H1 (cell line): ENCODE measurements around the gene FBN2. TPM values are rescaled to one million over a fixed set of nuclear protein-coding genes. Genes with fewer than 3 reads are reported as not detected.

Source experiments
- CTCF ChIA-PET: fragments of 300-600 bp; sonication (Branson Sonifier 250); formaldehyde crosslinking; loops from one replicate; lab custom pipeline; 2021; ENCODE audit not compliant: partially characterized antibody; lab: Charles Lee
- POLR2A ChIA-PET: fragments of 300-600 bp; sonication (Branson Sonifier 250); formaldehyde crosslinking; loops from one replicate; lab custom pipeline; 2021; ENCODE audit warnings: inconsistent platforms; ENCODE audit not compliant: partially characterized antibody; lab: Charles Lee
- DNase-seq, 2 experiments: peaks; one replicate each; pipeline versions ENCODE4 v3.0.0 to v3.0.0-alpha.2; 2010 to 2022; ENCODE audit warnings: low spot score in 2 of 2, low read depth in 1 of 2, mixed read lengths in 1 of 2
- FAIRE-seq: peaks from 2 replicates; lab custom pipeline; 2011; peaks lifted over from hg19 to GRCh38; lab: Jason Lieb, UNC
- H2AFZ ChIP-seq: 2 replicates; pipeline ENCODE4 v1.8.1; 2012; ENCODE audit warnings: low read length, inconsistent platforms
- H2AK5ac ChIP-seq: 2 replicates; pipeline ENCODE4 v1.6.1; 2013; ENCODE audit warnings: low read depth, low read length
- H2BK120ac ChIP-seq: replicated peaks from 2 replicates; pipeline ENCODE3; 2013; ENCODE audit warnings: low read depth, low read length, inconsistent platforms
- H2BK12ac ChIP-seq: 2 replicates; pipeline ENCODE4 v1.6.1; 2013; ENCODE audit warnings: low read depth, low read length
- H2BK15ac ChIP-seq: 2 replicates; pipeline ENCODE4 v1.6.1; 2013; ENCODE audit warnings: low read length
- H2BK20ac ChIP-seq: 2 replicates; pipeline ENCODE4 v1.6.1; 2013; ENCODE audit warnings: low read length
- H2BK5ac ChIP-seq: 2 replicates; pipeline ENCODE4 v1.6.1; 2013; ENCODE audit warnings: low read depth, low read length
- H3K14ac ChIP-seq: 2 replicates; pipeline ENCODE4 v1.6.1; 2013; ENCODE audit warnings: inconsistent platforms; ENCODE audit not compliant: insufficient read length
- H3K18ac ChIP-seq: 2 replicates; pipeline ENCODE4 v1.6.1; 2013; ENCODE audit warnings: low read length; ENCODE audit errors: extremely low read depth
- H3K23ac ChIP-seq: 2 replicates; pipeline ENCODE4 v1.6.1; 2013; ENCODE audit warnings: inconsistent platforms; ENCODE audit not compliant: insufficient read length
- H3K23me2 ChIP-seq: 2 replicates; pipeline ENCODE4 v1.6.1; 2013; ENCODE audit warnings: low read depth, low read length
- H3K27ac ChIP-seq: 2 replicates; pipeline ENCODE4 v1.6.1; 2011; ENCODE audit warnings: low read depth, low read length, inconsistent platforms
- H3K27me3 ChIP-seq, 4 experiments: replicated peaks in 1 of 4; 1 replicate in 1 of 4; 2 replicates in 3 of 4; pipeline versions ENCODE4 v1.6.1 to v1.8.1; 2011 to 2013; ENCODE audit warnings: low read length in 3 of 4, mild to moderate bottlenecking in 3 of 4, inconsistent platforms in 2 of 4, mixed read lengths in 2 of 4, moderate library complexity in 1 of 4; ENCODE audit not compliant: control insufficient read depth in 3 of 4, insufficient read depth in 3 of 4; ENCODE audit errors: extremely low read depth in 1 of 4
- H3K36me3 ChIP-seq, 4 experiments: 2 replicates each; pipeline versions ENCODE4 v1.6.1 to v1.8.1; 2011 to 2013; ENCODE audit warnings: mild to moderate bottlenecking in 4 of 4, low read length in 3 of 4, moderate library complexity in 2 of 4, control low read depth in 1 of 4, inconsistent platforms in 1 of 4; ENCODE audit not compliant: insufficient read depth in 4 of 4, control insufficient read depth in 2 of 4
- H3K4ac ChIP-seq: replicated peaks from 2 replicates; pipeline ENCODE3; 2013; ENCODE audit warnings: low read length, low read depth, mixed read lengths, inconsistent platforms; ENCODE audit not compliant: insufficient read length
- H3K4me1 ChIP-seq, 4 experiments: replicated peaks in 1 of 4; 1 replicate in 1 of 4; 2 replicates in 3 of 4; pipeline versions ENCODE4 v1.6.1 to v1.8.1; 2011 to 2013; ENCODE audit warnings: low read length in 3 of 4, inconsistent platforms in 2 of 4, mixed read lengths in 1 of 4; ENCODE audit not compliant: insufficient read depth in 4 of 4, control insufficient read depth in 3 of 4
- H3K4me2 ChIP-seq, 2 experiments: 2 replicates each; pipeline versions ENCODE4 v1.6.1 to v1.8.1; 2011 to 2013; ENCODE audit warnings: low read depth in 2 of 2, low read length in 2 of 2, control low read depth in 1 of 2, inconsistent platforms in 1 of 2, mild to moderate bottlenecking in 1 of 2; ENCODE audit not compliant: insufficient read depth in 1 of 2
- H3K4me3 ChIP-seq, 4 experiments: fragments of 200-600, 300-600 bp in 1 of 4; sonication (generic), shearing (Covaris generic), sonication (Bioruptor Twin) in 1 of 4; 2 replicates each; pipeline versions ENCODE4 v1.5.1 to v1.8.1; 2011 to 2016; ENCODE audit warnings: low read length in 4 of 4, low read depth in 3 of 4, control low read depth in 2 of 4, inconsistent platforms in 2 of 4, mild to moderate bottlenecking in 2 of 4, mixed read lengths in 1 of 4, moderate library complexity in 1 of 4; ENCODE audit not compliant: insufficient read depth in 2 of 4; ENCODE audit errors: extremely low read depth in 1 of 4
- H3K56ac ChIP-seq: replicated peaks from 2 replicates; pipeline ENCODE3; 2013; ENCODE audit warnings: low read depth, mild to moderate bottlenecking, mixed read lengths, low read length, inconsistent platforms; ENCODE audit not compliant: insufficient read length
- H3K79me1 ChIP-seq: 2 replicates; pipeline ENCODE4 v1.6.1; 2013; ENCODE audit warnings: low read depth, low read length, control low read depth
- H3K79me2 ChIP-seq, 2 experiments: 2 replicates each; pipeline versions ENCODE4 v1.6.1 to v1.8.1; 2012 to 2013; ENCODE audit warnings: low read length in 2 of 2, mild to moderate bottlenecking in 2 of 2, inconsistent platforms in 1 of 2; ENCODE audit not compliant: insufficient read depth in 2 of 2, control insufficient read depth in 1 of 2
- H3K9ac ChIP-seq, 4 experiments: replicated peaks in 1 of 4; 1 replicate in 1 of 4; 2 replicates in 3 of 4; pipeline versions ENCODE4 v1.6.1 to v1.8.1; 2011 to 2013; ENCODE audit warnings: low read depth in 3 of 4, low read length in 3 of 4, control low read depth in 2 of 4, mild to moderate bottlenecking in 2 of 4, moderate library complexity in 2 of 4, inconsistent platforms in 1 of 4; ENCODE audit errors: extremely low read depth in 1 of 4
- H3K9me3 ChIP-seq, 2 experiments: 2 replicates each; pipeline versions ENCODE4 v1.6.1 to v1.8.1; 2012 to 2013; ENCODE audit warnings: mild to moderate bottlenecking in 2 of 2, moderate library complexity in 2 of 2, control low read depth in 1 of 2, inconsistent platforms in 1 of 2, low read depth in 1 of 2, low read length in 1 of 2, mixed read lengths in 1 of 2; ENCODE audit not compliant: insufficient read depth in 2 of 2
- H4K20me1 ChIP-seq, 2 experiments: replicated peaks in 1 of 2; 2 replicates each; pipeline versions ENCODE3 to v1.8.1; 2011 to 2013; ENCODE audit warnings: inconsistent platforms in 2 of 2, low read length in 2 of 2, mild to moderate bottlenecking in 1 of 2; ENCODE audit not compliant: insufficient read depth in 2 of 2, control insufficient read depth in 1 of 2
- H4K5ac ChIP-seq: 2 replicates; pipeline ENCODE4 v1.6.1; 2013; ENCODE audit warnings: low read length, low read depth, mixed read lengths, inconsistent platforms; ENCODE audit not compliant: insufficient read length
- H4K8ac ChIP-seq: 2 replicates; pipeline ENCODE4 v1.8.0; 2013; ENCODE audit warnings: mild to moderate bottlenecking, moderate library complexity, low read length, inconsistent platforms; ENCODE audit not compliant: insufficient read depth; ENCODE audit errors: extremely low read depth
- H4K91ac ChIP-seq: replicated peaks from 2 replicates; pipeline ENCODE3; 2013; ENCODE audit warnings: low read length, mixed read lengths, inconsistent platforms; ENCODE audit not compliant: insufficient read length
- CBX8 ChIP-seq: fragments of 300-800, 300-1000 bp; sonication (generic); IDR thresholded peaks from 2 replicates; pipeline ENCODE4 v1.7.1; 2016; ENCODE audit warnings: low read depth, low read length, borderline replicate concordance
- E2F6 ChIP-seq: IDR thresholded peaks from 2 replicates; pipeline ENCODE4 v1.6.1; 2012; ENCODE audit warnings: inconsistent platforms
- GTF2F1 ChIP-seq: IDR thresholded peaks from 2 replicates; pipeline ENCODE4 v1.6.1; 2012; ENCODE audit warnings: low read depth, low read length, improper control_type of control experiment, borderline replicate concordance
- HDAC6 ChIP-seq: IDR thresholded peaks from one replicate; pipeline ENCODE4 v1.7.1; 2012; ENCODE audit warnings: low read depth, mild to moderate bottlenecking, inconsistent platforms, low read length, moderate library complexity
- JUN ChIP-seq: IDR thresholded peaks from 2 replicates; pipeline ENCODE4 v1.6.1; 2011; ENCODE audit warnings: low read depth, mild to moderate bottlenecking, improper control_type of control experiment, low read length
- PHF8 ChIP-seq: fragments of 200-600 bp; sonication (generic); conservative IDR thresholded peaks from 2 replicates; pipeline ENCODE4 v1.7.1; 2012; ENCODE audit warnings: low read depth, mild to moderate bottlenecking, inconsistent platforms, low read length, moderate library complexity
- RAD21 ChIP-seq, 2 experiments: IDR thresholded peaks in 1 of 2; conservative IDR thresholded peaks in 1 of 2; 2 replicates each; pipeline ENCODE4 v1.6.1; 2011; ENCODE audit warnings: low read depth in 2 of 2, low read length in 2 of 2, improper control_type of control experiment in 1 of 2, inconsistent platforms in 1 of 2, mild to moderate bottlenecking in 1 of 2, moderate library complexity in 1 of 2
- RNF2 ChIP-seq: fragments of 200-900, 300-1000 bp; sonication (generic); IDR thresholded peaks from 2 replicates; pipeline ENCODE4 v1.7.1; 2016; ENCODE audit warnings: borderline replicate concordance, low read depth, mild to moderate bottlenecking, antibody characterized with exemption, low read length; ENCODE audit not compliant: poor library complexity, severe bottlenecking; ENCODE audit errors: missing control alignments
- SIX5 ChIP-seq: IDR thresholded peaks from 2 replicates; pipeline ENCODE4 v1.6.1; 2011; ENCODE audit warnings: mild to moderate bottlenecking, low read depth, low read length
- SP1 ChIP-seq: IDR thresholded peaks from 2 replicates; pipeline ENCODE4 v1.6.1; 2011; ENCODE audit warnings: low read depth, low read length
- polyA plus RNA-seq, 7 experiments: library from polyadenylated mRNA; depleted of rRNA in 3 of 7; stranded (reverse) in 5 of 7; unstranded in 2 of 7; fragments of >200 nt in 5 of 7; fragments of 200-250 nt in 2 of 7; gene quantifications; 1 replicate in 5 of 7; 2 replicates in 1 of 7; 4 replicates in 1 of 7; pipeline versions ENCODE4 v1.2.1 to v1.2.3, GENCODE V29; 2011 to 2013; ENCODE audit warnings: missing spikeins in 2 of 7, mixed read lengths in 2 of 7
- total RNA-seq: library from RNA; stranded (reverse); fragmentation: NEBNext Ultra II Directional; extraction: Animal tissue kit (Norgen Biotek cat#: 25700); gene quantifications from 2 replicates; pipeline ENCODE4 v1.2.1, GENCODE V29; 2021

FBN2 gene
- total and polyA plus RNA-seq, 2 of the 8 experiments (the other 6 are each of a cell fraction or from before 2014, with no cell fraction given): 14.1 to 16.3 TPM

GRCh38 chr5:128434993-128435392 is 103.1 kb downstream of the FBN2 start:
- H2AFZ ChIP-seq: no peak overlapping the region
- no peak overlapping the region for H3K4me3 ChIP-seq
- no peaks in the 10 kb centered on the region for H4K20me1 ChIP-seq
- no peaks in the 10 kb centered on the region for H3K36me3 ChIP-seq
- CTCF ChIA-PET: no interaction called here
- H2AK5ac ChIP-seq: no peak overlapping the region
- no peak overlapping the region for H2BK15ac ChIP-seq
- TF ChIP-seq SIX5 (no peak), SP1 (no peak), GTF2F1 (no peak), HDAC6 (no peak), RNF2 (no peak), E2F6 (no peak), PHF8 (no peak), CBX8 (no peak), RAD21 (IDR thresholded peaks at IDR 0.05 in 1 of 2, conservative IDR thresholded peaks at IDR 0.05 in 1 of 2; ENCODE audit: low read depth in 2 of 2, low read length in 2 of 2) (no peak), JUN (no peak)
- H3K14ac ChIP-seq: no peak overlapping the region
- H2BK120ac ChIP-seq: no peak overlapping the region
- H3K79me2 ChIP-seq: no peaks in the 10 kb centered on the region
- no peaks in the 10 kb centered on the region for H3K23me2 ChIP-seq
- H4K91ac ChIP-seq: no peak overlapping the region
- H3K79me1 ChIP-seq: no peaks in the 10 kb centered on the region
- no peak overlapping the region for H4K5ac ChIP-seq
- no peak for FAIRE-seq
- H3K56ac ChIP-seq: no peak overlapping the region
- no peak overlapping the region for H3K23ac ChIP-seq
- H3K4me1 ChIP-seq: no peaks in the 10 kb centered on the region
- no peak overlapping the region for H4K8ac ChIP-seq
- no peak overlapping the region for H3K18ac ChIP-seq
- no peak overlapping the region for H3K4ac ChIP-seq
- H3K9me3 ChIP-seq: no peaks in the 10 kb centered on the region
- H3K27me3 ChIP-seq: no peaks in the 10 kb centered on the region
- H2BK20ac ChIP-seq: no peak overlapping the region
- H3K9ac ChIP-seq: no peak overlapping the region
- H2BK12ac ChIP-seq: no peak overlapping the region
- H3K27ac ChIP-seq: no peak overlapping the region
- POLR2A ChIA-PET: no interaction called here
- DNase-seq: no peak
- H3K4me2 ChIP-seq: no peak overlapping the region
- no peak overlapping the region for H2BK5ac ChIP-seq
